NCI-H526 treated with DMSO at 0.1 percent for 48 hours (cell line): ENCODE data around the gene RAI1.

Source experiments
- DNase-seq: peaks from one replicate; lab custom pipeline; 2025; lab: John Stamatoyannopoulos, UW

The RAI1 gene

DNA sequence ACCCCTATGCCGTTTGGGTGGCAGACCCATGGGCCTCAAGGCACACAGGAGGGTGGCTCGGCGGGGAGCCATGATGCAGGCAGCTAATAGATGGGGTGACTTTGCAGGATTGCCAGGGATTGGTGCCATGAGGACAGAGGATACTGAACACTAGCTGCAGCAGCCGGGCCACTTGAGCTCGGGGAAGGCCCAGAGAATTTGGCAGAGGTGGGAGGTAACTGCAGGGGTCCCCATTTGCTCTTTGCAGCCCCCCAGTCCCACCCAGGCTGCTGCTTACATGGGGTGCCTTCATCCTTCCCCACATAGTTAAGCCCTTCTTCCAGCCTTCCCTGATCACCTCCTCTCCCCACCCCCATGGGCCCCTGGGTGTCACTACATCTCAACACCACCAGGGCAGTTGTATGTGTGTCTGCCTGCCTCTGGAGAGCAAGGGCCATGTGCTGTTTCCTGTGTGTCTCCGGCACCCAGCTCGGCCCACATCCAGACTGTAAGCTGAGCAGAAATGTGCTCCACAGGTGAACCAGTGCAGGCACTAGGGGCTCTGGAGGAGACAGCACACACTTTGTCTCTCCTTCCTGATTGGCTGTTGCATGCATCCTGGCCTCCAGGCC, 103.5 kb downstream of the RAI1 start:
- no peak for DNase-seq

DNA sequence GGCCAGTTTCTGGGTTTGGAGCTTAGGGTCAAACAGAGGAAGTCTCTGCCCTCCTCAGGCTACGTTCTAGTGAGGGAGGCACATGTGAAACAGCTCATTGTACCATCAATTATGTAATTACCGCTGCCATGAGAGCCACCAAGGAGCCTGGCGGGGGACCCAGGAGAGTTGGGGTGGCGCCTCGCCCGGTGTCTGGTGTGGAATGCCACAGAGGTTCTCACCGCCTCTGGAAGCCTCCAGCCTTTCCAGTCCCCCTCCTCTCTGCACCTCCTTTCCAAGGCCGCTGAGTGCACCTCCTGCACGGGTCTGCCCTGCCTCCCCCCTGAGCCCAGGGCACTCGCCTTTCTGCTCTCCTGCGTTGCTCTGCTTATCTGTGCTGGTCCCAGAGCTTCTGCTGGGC, 104.1 kb downstream of the RAI1 start:
- no peak for DNase-seq

DNA sequence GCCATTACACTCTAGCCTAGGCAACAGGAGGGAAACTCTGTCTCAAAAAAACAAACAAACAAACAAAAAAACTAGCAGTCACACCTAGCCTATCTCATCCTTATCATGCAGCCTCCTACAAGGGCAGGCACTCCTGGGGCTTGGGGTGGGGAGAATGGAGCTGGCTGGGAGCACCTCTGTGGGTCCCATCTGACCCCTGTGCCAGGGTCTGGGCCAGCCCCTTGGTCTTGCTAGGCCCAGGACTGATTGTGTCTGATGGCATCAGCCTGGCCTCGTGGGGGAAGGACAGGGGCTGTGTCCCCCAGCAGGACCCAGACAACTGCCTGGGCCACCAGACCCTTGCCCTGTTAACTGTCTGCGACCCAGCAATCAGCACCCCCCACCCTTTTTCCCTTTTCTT, 105.7 kb downstream of the RAI1 start:
- no peak for DNase-seq

DNA sequence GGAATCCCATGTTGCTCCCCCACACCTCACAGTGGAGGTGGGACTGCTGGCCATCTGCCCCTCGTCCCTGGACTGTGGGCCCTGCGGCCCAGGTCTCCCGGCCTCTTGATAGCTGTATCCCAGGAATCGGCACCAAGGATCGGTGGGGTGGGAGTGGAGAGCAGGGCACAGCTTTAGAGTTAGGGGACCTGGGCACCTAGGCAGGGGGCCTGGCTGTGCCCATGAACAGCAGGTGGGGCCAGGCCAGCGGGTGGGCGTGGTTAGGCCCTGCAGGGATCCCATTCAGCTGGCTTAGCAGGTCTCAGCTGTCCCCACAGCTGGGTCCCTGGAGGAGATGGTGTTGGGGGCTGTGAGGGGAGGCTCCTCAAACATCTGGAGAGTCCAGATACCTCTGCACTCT, 106.3 kb downstream of the RAI1 start:
- DNase-seq = no peak

DNA sequence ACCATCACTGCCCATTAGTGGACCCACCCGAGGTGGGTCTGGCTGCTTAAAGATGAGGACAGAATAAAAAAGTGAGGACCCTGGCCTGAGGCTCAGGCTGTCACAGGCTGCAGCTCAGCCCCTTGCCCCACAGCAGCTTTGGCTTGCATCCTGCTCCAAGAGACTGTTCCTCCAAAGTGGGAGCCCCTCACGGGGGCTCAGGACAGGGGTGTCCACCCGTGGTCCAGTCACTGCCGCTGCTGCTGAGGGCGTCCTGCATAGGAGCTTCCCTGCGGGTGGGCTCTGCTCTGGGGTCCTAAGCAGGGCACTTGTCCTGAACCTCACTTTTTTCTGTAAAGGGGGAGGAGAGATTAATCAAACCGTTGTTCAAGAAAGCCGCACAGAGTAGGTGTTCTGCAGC, 107.7 kb downstream of the RAI1 start:
- DNase-seq = no peak

DNA sequence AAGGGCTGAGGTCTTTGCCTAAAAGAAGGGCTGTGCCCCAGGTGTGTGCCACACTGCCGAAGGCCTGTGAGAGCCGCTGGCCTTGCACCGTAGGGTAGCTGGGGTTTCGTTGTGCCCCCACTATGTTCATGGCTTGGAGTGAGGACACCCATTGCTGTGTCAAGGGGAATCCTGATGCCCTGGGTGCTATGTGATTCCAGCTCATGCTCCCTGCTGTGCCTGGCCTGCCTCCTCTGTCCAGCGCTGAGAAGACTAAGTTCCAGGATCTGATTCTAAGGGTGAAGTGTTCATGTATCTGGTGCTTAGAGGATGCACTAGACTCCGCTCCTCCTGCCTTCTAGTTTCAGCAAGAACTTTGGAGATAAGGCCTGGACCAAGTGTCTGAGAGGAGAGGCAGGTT, 108.2 kb downstream of the RAI1 start:
- DNase-seq = no peak

DNA sequence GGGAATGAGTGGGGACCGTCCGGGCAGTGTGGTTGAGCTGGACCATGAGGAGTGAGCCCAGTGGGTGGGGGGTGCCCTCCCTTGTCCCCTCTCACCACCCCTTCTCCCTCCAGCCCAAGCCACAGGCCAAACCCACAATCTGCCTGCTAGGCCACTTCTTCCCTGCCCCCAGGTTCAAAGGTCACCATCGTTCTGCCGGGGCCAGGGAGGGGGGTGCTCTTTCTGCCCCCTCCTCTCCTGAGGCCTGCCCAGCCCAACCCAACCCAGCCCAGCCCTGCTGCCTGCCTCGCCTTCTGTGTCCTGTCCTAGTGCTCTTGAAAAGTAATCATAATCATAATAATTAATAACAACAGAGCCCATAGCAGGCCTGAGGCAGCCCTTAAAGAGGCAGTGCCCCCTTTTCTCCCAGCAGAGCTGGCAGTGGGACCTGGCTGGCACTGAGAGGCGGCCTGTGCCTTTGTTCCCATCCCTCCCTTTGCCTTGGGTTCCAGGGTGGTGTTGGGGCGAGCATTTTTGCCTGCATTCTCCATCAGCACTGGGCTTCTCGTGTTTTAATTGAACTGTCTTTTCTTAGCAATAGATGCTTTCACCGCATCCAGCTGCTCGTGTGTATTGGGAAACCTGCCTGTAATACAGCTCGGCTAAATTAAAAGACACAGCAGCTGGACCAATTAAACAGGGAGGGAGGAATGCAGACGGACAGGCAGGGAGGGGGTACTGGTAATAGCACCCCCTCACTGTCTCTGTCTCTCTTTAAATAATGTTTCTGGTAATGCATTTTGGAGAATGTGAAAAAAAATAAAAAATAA, 108.8 kb downstream of the RAI1 start:
- no peak for DNase-seq

DNA sequence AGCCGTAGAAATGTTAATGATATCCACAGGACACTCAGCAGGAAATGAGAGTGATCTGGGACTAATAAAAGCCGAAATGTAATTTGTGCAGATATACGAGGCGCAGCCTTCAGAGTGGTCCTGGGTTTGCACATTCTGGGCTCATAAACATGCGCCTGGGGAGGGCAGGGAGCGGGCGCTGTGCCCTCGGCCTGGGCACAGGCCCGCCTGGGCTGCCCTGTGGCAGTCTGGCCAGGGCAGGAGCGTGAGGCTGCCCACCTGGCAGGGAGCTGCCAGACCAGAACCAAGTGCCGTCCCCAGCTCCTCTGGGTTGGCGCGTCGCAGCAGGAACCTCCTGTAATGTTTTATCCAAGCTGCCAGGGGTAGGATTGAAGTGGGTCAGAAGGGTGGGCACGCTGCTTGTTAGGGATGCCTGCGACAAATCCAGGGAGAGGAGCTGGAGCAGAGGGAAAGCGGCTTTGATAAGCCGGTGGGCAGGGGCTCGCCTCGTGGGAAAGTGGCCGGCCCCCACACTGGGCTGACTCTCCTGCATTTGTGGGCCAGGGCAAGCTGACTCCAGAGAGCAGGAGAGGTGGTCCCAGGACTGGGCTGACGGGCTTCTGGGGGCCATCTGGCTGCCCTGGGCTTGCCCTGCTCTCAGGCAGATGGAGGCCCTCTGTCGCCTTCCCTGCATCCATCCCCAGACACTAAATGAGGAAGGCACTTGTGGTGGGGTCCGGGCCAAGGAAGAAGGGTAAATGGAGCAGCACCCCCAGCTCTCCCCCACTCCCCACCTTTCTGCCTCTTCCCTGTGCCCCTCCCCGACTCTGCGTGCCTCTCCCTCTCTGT, 109.6 kb downstream of the RAI1 start:
- DNase-seq = no peak

DNA sequence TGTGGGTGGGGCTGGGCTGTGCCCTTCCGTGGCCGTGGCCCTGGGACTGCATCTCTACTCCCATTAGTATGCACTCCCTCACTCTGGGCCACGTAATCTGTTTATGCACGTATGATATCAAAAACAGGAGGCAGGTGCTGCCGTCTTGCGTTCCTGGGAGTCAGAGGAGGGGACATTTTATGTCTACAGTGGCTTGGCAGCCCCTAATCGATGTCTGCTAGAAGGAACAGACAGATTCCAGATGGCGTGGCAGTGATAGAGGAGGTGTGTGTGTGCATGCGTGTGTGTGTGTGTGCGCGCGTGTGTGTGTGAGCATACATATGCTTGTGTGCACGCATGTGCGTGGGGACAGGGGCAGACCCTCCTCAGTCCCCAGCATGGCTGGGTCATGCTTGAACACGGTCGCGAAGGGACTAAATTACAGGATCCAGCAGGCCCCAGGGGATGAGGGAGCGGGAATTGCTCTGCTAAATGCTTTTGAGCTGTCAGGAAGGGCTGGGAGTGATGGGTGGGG, 110.8 kb downstream of the RAI1 start:
- DNase-seq = no peak

DNA sequence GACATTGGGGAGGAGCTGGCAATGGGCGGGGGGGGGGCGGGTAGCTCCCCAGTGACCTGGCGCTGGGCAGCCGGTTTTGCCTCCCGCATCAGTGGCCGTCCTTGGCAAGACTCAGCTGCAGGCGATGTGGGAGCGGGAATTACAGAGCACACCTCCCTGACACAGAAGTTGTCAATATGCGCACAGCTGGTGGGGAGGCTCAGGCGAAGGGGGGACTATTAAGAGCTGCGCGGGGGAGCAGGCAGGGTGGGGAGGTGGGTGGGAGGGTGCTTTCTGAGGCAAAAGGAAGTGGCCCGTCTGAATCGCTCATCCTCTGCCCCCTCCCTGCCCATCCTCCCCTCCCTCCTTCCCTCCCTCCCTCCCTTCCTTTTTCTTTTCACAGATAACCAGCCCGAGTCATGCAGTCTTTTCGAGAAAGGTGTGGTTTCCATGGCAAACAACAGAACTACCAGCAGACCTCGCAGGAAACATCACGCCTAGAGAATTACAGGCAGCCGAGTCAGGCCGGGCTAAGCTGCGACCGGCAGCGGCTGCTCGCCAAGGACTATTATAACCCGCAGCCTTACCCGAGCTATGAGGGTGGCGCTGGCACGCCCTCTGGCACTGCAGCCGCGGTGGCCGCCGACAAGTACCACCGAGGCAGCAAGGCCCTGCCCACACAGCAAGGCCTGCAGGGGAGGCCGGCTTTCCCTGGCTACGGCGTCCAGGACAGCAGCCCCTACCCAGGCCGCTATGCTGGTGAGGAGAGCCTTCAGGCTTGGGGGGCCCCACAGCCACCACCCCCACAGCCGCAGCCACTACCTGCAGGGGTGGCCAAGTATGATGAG, 111.5 kb downstream of the RAI1 start:
- no peak for DNase-seq

DNA sequence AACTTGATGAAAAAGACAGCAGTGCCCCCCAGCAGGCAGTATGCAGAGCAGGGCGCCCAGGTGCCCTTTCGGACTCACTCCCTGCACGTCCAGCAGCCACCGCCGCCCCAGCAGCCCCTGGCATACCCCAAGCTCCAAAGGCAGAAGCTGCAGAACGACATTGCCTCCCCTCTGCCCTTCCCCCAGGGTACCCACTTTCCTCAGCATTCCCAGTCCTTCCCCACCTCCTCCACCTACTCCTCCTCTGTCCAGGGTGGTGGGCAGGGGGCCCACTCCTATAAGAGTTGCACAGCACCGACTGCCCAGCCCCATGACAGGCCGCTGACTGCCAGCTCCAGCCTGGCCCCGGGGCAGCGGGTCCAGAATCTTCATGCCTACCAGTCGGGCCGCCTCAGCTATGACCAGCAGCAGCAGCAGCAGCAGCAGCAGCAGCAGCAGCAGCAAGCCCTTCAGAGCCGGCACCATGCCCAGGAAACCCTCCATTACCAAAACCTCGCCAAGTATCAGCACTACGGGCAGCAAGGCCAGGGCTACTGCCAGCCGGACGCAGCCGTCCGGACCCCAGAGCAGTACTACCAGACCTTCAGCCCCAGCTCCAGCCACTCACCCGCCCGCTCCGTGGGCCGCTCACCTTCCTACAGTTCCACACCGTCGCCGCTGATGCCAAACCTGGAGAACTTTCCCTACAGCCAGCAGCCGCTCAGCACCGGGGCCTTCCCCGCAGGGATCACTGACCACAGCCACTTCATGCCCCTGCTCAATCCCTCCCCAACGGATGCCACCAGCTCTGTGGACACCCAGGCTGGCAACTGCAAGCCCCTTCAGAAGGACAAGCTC, 112.3 kb downstream of the RAI1 start:
- DNase-seq = no peak

DNA sequence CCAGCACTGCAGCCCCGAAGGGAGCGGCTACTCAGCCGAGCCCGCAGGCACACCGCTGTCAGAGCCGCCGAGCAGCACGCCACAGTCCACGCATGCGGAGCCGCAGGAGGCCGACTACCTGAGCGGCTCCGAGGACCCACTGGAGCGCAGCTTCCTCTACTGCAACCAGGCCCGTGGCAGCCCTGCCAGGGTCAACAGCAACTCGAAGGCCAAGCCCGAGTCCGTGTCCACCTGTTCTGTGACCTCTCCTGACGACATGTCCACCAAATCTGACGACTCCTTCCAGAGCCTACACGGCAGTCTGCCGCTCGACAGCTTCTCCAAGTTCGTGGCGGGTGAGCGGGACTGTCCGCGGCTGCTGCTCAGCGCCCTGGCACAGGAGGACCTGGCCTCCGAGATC, 113.1 kb downstream of the RAI1 start:
- DNase-seq = no peak

DNA sequence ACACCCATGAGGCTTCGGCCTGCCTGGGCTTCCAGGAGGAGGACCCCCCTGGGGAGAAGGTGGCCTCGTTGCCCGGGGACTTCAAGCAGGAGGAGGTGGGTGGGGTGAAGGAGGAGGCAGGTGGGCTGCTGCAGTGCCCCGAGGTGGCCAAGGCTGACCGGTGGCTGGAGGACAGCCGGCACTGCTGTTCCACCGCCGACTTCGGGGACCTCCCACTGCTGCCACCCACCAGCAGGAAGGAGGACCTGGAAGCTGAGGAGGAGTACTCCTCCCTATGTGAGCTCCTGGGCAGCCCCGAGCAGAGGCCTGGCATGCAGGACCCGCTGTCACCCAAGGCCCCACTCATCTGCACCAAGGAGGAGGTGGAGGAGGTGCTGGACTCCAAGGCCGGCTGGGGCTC, 114.0 kb downstream of the RAI1 start:
- DNase-seq = no peak

DNA sequence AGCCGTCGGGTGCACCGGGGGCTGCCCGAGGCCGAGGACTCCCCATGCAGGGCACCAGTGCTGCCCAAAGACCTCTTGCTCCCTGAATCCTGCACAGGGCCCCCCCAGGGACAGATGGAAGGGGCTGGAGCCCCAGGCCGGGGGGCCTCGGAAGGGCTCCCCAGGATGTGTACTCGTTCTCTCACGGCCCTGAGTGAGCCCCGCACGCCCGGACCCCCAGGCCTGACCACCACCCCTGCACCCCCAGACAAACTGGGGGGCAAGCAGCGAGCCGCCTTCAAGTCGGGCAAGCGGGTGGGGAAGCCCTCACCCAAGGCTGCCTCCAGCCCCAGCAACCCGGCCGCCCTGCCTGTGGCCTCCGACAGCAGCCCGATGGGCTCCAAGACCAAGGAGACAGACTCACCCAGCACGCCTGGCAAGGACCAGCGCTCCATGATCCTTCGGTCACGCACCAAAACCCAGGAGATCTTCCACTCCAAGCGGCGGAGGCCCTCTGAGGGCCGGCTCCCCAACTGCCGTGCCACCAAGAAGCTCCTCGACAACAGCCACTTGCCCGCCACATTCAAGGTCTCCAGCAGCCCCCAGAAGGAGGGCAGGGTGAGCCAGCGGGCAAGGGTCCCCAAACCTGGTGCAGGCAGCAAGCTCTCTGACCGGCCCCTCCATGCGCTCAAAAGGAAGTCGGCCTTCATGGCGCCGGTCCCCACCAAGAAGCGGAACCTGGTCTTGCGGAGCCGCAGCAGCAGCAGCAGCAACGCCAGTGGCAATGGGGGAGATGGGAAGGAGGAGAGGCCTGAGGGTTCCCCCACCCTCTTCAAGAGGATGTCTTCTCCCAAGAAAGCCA, 114.9 kb downstream of the RAI1 start:
- no peak for DNase-seq

DNA sequence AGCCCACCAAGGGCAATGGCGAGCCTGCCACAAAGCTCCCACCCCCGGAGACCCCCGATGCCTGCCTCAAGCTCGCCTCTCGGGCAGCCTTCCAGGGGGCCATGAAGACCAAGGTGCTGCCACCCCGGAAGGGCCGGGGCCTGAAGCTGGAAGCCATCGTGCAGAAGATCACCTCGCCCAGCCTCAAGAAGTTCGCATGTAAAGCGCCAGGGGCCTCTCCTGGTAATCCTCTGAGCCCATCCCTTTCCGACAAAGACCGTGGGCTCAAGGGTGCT, 115.5 kb downstream of the RAI1 start:
- DNase-seq = no peak

DNA sequence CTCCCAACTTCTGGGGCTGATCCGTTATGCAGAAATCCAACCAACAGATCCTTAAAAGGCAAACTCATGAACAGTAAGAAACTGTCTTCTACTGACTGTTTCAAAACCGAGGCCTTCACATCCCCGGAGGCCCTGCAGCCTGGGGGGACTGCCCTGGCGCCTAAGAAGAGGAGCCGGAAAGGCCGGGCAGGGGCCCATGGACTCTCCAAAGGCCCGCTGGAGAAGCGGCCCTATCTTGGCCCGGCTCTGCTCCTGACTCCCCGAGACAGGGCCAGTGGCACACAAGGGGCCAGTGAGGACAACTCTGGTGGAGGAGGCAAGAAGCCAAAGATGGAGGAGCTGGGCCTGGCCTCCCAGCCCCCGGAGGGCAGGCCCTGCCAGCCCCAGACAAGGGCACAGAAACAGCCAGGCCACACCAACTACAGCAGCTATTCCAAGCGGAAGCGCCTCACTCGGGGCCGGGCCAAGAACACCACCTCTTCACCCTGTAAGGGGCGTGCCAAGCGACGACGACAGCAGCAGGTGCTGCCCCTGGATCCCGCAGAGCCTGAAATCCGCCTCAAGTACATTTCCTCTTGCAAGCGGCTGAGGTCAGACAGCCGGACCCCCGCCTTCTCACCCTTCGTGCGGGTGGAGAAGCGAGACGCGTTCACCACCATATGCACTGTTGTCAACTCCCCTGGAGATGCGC, 116.0 kb downstream of the RAI1 start:
- DNase-seq = no peak

DNA sequence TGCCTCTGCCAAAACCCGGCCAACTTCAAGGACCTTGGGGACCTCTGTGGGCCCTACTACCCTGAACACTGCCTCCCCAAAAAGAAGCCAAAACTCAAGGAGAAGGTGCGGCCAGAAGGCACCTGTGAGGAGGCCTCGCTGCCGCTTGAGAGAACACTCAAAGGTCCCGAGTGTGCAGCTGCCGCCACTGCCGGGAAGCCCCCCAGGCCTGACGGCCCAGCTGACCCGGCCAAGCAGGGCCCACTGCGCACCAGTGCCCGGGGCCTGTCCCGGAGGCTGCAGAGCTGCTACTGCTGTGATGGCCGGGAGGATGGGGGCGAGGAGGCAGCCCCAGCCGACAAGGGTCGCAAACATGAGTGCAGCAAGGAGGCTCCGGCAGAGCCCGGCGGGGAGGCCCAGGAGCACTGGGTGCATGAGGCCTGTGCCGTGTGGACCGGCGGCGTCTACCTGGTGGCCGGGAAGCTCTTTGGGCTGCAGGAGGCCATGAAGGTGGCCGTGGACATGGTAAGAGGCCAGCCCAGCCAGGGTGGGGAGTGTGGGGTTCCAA, 116.8 kb downstream of the RAI1 start:
- no peak for DNase-seq

DNA sequence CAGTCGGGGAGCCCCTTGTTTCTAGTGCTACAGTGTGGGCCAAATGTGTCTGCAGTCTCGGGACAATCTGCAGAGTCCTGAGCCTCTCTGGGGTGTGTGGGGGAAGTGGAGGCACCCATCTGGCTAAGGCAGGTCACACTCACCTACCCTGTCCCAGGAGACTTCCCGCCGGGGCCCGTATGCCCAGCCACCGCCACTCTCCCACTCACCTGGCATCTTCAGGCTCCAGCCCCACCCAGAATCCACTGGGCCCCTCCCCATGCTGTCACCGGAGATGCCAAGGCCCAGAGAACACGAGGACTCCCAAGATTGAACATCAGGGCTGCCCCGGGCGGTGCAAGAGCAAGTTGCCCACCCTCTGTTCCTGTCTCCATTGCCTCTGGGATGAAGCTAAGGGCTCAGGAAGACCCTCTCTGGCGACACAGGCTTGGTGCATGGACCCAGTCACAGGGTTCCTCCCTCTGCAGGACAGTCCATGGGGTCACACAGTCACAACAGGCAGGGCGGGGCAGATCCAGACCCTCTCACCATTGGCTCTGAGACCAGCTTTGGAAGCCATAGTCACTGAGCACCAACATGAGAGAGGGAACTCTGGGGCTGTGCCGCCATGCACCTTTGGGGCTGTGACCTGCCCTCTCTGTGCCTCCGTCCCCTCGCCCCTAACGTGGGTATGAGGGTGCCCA, 117.5 kb downstream of the RAI1 start:
- no peak for DNase-seq

DNA sequence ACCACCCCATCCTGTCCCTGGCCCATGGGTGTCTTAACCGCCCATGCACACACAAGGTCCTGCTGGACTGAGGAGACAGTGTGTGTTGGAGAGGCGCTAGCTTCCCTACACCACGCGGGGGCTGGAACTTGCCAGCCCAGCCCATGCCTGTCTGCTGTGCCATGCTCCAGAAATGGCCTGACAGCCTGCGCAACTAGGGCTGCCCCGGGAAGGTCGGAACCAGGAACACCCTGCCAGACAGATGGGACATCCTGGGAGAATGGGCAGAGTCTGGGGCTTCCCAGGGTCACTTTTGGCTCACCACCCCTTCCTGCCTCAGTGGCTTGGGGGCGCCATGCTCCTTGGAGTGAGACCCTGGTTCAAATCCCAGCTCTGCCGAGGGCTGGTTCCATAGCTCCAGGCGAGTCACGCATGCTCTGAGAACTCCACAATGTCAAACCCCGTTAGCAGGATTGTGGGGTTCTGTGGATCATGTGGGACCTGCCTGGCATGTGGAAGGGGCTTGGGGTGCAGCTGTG, 119.3 kb downstream of the RAI1 start:
- DNase-seq = no peak
